HCT116 (cell line): Measurements from ENCODE around the gene YAP1. TPM values are rescaled to one million over a fixed set of nuclear protein-coding genes. Genes with fewer than 3 reads are reported as not detected.

Experiments
- ATAC-seq: fragments of 200-7000 bp; cut with Tn5 transposase; 2 replicates; pipeline ENCODE4 v1.9.1; 2020; ENCODE audit warnings: mild to moderate bottlenecking, moderate library complexity
- BruUV-seq: library from RNA; stranded (reverse); fragments of 400-500 nt; replicated peaks from 2 replicates; lab custom pipeline; 2021; lab: Mats Ljungman, UMichigan
- CTCF ChIA-PET: fragments of 300-600 bp; sonication (Branson Sonifier 250); formaldehyde crosslinking; loops from one replicate; lab custom pipeline; 2021; ENCODE audit warnings: antibody characterized with exemption; lab: Charles Lee
- POLR2A ChIA-PET: fragments of 300-600, 350-600 bp; sonication (Branson Sonifier 250); formaldehyde crosslinking; loops from one replicate; lab custom pipeline; 2021; ENCODE audit warnings: antibody characterized with exemption; lab: Charles Lee
- RAD21 ChIA-PET, 2 experiments: fragments of 300-600 bp; sonication (Branson Sonifier 250); formaldehyde crosslinking; loops; one replicate each; lab custom pipeline; 2023; ENCODE audit warnings: low total read pairs in 2 of 2; ENCODE audit not compliant: uncharacterized antibody in 2 of 2, unreplicated experiment in 2 of 2, low non-redundant PET in 1 of 2; lab: Charles Lee
- DNase-seq: peaks from one replicate; pipeline ENCODE4 v3.0.0-alpha.2; 2010; ENCODE audit warnings: low read depth, low spot score
- H2AFZ ChIP-seq: fragments of 200-600 bp; shearing (Covaris generic), sonication (generic); 2 replicates; pipeline ENCODE4 v1.6.1; 2017; ENCODE audit warnings: low read depth, mixed run types, mixed read lengths, antibody characterized with exemption, low read length; ENCODE audit not compliant: poor library complexity, severe bottlenecking
- H3K27ac ChIP-seq: 2 replicates; pipeline ENCODE4 v1.5.1; 2012; ENCODE audit warnings: low read depth, low read length
- H3K27me3 ChIP-seq: fragments of 200-600 bp; sonication (generic); 2 replicates; pipeline ENCODE4 v1.6.1; 2016; ENCODE audit warnings: mixed run types, low read length, mixed read lengths; ENCODE audit not compliant: insufficient read depth
- H3K36me3 ChIP-seq, 2 experiments: fragments of 200-500 bp in 1 of 2; fragments of 200-600 bp in 1 of 2; sonication (Bioruptor generic) in 1 of 2; sonication (generic) in 1 of 2; 2 replicates each; pipeline versions ENCODE4 v1.5.1 to v1.6.1; 2014 to 2016; ENCODE audit warnings: low read length in 2 of 2, inconsistent platforms in 1 of 2, mixed read lengths in 1 of 2, mixed run types in 1 of 2; ENCODE audit not compliant: insufficient read depth in 2 of 2, control insufficient read depth in 1 of 2
- H3K4me1 ChIP-seq, 2 experiments: fragments of 200-600 bp in 1 of 2; sonication (generic) in 1 of 2; 2 replicates each; pipeline versions ENCODE4 v1.5.1 to v1.6.1; 2012 to 2017; ENCODE audit warnings: low read length in 2 of 2, inconsistent platforms in 1 of 2, mild to moderate bottlenecking in 1 of 2, mixed read lengths in 1 of 2, mixed run types in 1 of 2, moderate library complexity in 1 of 2; ENCODE audit not compliant: insufficient read depth in 2 of 2, control insufficient read depth in 1 of 2
- H3K4me2 ChIP-seq: fragments of 200-600 bp; sonication (generic); 2 replicates; pipeline ENCODE4 v1.6.1; 2017; ENCODE audit warnings: mixed run types, low read length, mixed read lengths
- H3K4me3 ChIP-seq, 2 experiments: fragments of 200-600 bp in 1 of 2; sonication (generic) in 1 of 2; replicated peaks in 1 of 2; 2 replicates each; pipeline ENCODE4 v1.5.1; 2011 to 2016; ENCODE audit warnings: low read length in 2 of 2, control low read depth in 1 of 2, low read depth in 1 of 2, mild to moderate bottlenecking in 1 of 2, mixed read lengths in 1 of 2, mixed run types in 1 of 2
- H3K79me2 ChIP-seq: fragments of 200-600 bp; sonication (generic); 2 replicates; pipeline ENCODE4 v1.6.1; 2017; ENCODE audit warnings: mild to moderate bottlenecking, mixed run types, low read length, moderate library complexity, mixed read lengths; ENCODE audit not compliant: insufficient read depth
- H3K9ac ChIP-seq: fragments of 200-600 bp; sonication (generic); 2 replicates; pipeline ENCODE4 v1.6.1; 2016; ENCODE audit warnings: low read length, mixed read lengths
- H3K9me2 ChIP-seq: fragments of 200-600 bp; sonication (generic), shearing (Covaris generic); 2 replicates; pipeline ENCODE4 v1.6.1; 2017; ENCODE audit warnings: mixed run types, mild to moderate bottlenecking, moderate library complexity; ENCODE audit not compliant: insufficient read depth
- H3K9me3 ChIP-seq, 2 experiments: fragments of 200-500 bp in 1 of 2; fragments of 200-600 bp in 1 of 2; sonication (Bioruptor generic) in 1 of 2; sonication (generic) in 1 of 2; 2 replicates each; pipeline ENCODE4 v1.6.1; 2014 to 2017; ENCODE audit warnings: low read length in 2 of 2, mixed read lengths in 2 of 2, inconsistent platforms in 1 of 2, low read depth in 1 of 2, mild to moderate bottlenecking in 1 of 2, mixed run types in 1 of 2, moderate library complexity in 1 of 2; ENCODE audit not compliant: control insufficient read depth in 1 of 2, insufficient read depth in 1 of 2
- H4K20me1 ChIP-seq: fragments of 200-600 bp; sonication (generic), shearing (Covaris generic); 2 replicates; pipeline ENCODE4 v1.6.1; 2017; ENCODE audit warnings: mixed run types, mild to moderate bottlenecking, moderate library complexity; ENCODE audit not compliant: insufficient read depth
- ATF3 ChIP-seq: IDR thresholded peaks from 2 replicates; pipeline ENCODE4 v1.6.1; 2012
- CBX3 ChIP-seq: IDR thresholded peaks from 2 replicates; pipeline ENCODE4 v1.6.1; 2012; ENCODE audit warnings: low read depth
- EGR1 ChIP-seq: IDR thresholded peaks from 2 replicates; pipeline ENCODE4 v1.6.1; 2012; ENCODE audit warnings: low read depth
- ELF1 ChIP-seq: IDR thresholded peaks from 2 replicates; pipeline ENCODE4 v1.6.1; 2012; ENCODE audit warnings: low read depth, borderline replicate concordance
- EZH2 ChIP-seq: fragments of 200-600 bp; sonication (generic); IDR thresholded peaks from 2 replicates; pipeline ENCODE4 v1.6.1; 2017; ENCODE audit warnings: antibody characterized with exemption, mixed run types
- EZH2phosphoT487 ChIP-seq: fragments of 200-600 bp; IDR thresholded peaks from 2 replicates; pipeline ENCODE4 v1.6.1; 2018; ENCODE audit warnings: antibody characterized with exemption, borderline replicate concordance
- JUND ChIP-seq: IDR thresholded peaks from 2 replicates; pipeline ENCODE4 v1.6.1; 2012
- POLR2A ChIP-seq: IDR thresholded peaks from 2 replicates; pipeline ENCODE4 v1.7.0; 2011; ENCODE audit warnings: borderline replicate concordance; ENCODE audit not compliant: insufficient read depth, insufficient read length; ENCODE audit errors: extremely low read depth
- POLR2AphosphoS5 ChIP-seq: IDR thresholded peaks from 2 replicates; pipeline ENCODE4 v1.6.1; 2011; ENCODE audit warnings: mild to moderate bottlenecking, low read depth, low read length, moderate library complexity
- RAD21 ChIP-seq: IDR thresholded peaks from 2 replicates; pipeline ENCODE4 v1.6.1; 2012; ENCODE audit warnings: low read depth, mild to moderate bottlenecking
- REST ChIP-seq: IDR thresholded peaks from 2 replicates; pipeline ENCODE4 v1.6.1; 2012; ENCODE audit warnings: low read depth
- SIN3A ChIP-seq: IDR thresholded peaks from 2 replicates; pipeline ENCODE4 v1.6.1; 2012; ENCODE audit warnings: low read depth
- SRF ChIP-seq: IDR thresholded peaks from 2 replicates; pipeline ENCODE4 v1.6.1; 2012; ENCODE audit warnings: low read depth
- TCF7L2 ChIP-seq: IDR thresholded peaks from 2 replicates; pipeline ENCODE4 v1.7.0; 2011; ENCODE audit warnings: borderline replicate concordance, inconsistent platforms; ENCODE audit not compliant: insufficient read depth, insufficient read length; ENCODE audit errors: extremely low read depth
- ZBTB33 ChIP-seq: IDR thresholded peaks from 2 replicates; pipeline ENCODE4 v1.6.1; 2011; ENCODE audit warnings: mild to moderate bottlenecking, low read length, moderate library complexity; ENCODE audit not compliant: insufficient replicate concordance; ENCODE audit errors: extremely low read depth
- intact Hi-C: fragments of 100-400 bp; cut with micrococcal nuclease; formaldehyde crosslinking; loops from 2 replicates; pipeline ENCODE4 v1.10.0; 2022
- total RNA-seq: library from RNA; stranded (reverse); gene quantifications from one replicate; pipeline ENCODE4 v1.2.1, GENCODE V29; 2021; ENCODE audit not compliant: unreplicated experiment

YAP1 gene
- total RNA-seq, 1 experiment from 2014 or later = 88.6 TPM

- Histone ChIP-seq H3K9me2 (no peaks in the 10 kb centered on the region), H3K9ac (no peak overlapping the region), H3K27ac (no peak overlapping the region), H3K4me1 (peaks cover 1 to 19% of the 10 kb centered on the region in 2 experiments; a peak in 2 of 4 replicates), H3K4me2 (no peak overlapping the region), H3K27me3 (no peaks in the 10 kb centered on the region), H3K4me3 (no peak overlapping the region), H2AFZ (no peak overlapping the region), H3K9me3 (no peaks in the 10 kb centered on the region), H4K20me1 (peaks cover 14% of the 10 kb centered on the region; the same call in 1 of the 2 replicates), H3K79me2 (peaks cover 99% of the 10 kb centered on the region), H3K36me3 (no peaks in the 10 kb centered on the region)
- no TSS peak for BruUV-seq
- ChIA-PET RAD21 (no interaction called here), POLR2A (no interaction called here), CTCF (no interaction called here)
- intact Hi-C loops = no loop called here
- ATAC-seq (no peak), DNase-seq (no peak)
- no peak for TF ChIP-seq TCF7L2
Measured at GRCh38 chr11:102151784-102152525, 41.7 kb downstream of the YAP1 start.

GRCh38 chr11:102153082-102153481 is 42.8 kb downstream of the YAP1 start:
- Histone ChIP-seq H3K27ac (no peak overlapping the region), H3K36me3 (no peaks in the 10 kb centered on the region), H3K79me2 (peaks cover 99% of the 10 kb centered on the region), H2AFZ (no peak overlapping the region), H3K9ac (no peak overlapping the region), H3K4me1 (peaks cover 11 to 27% of the 10 kb centered on the region in 2 experiments; a peak in 3 of 4 replicates), H3K4me2 (no peak overlapping the region), H3K9me2 (no peaks in the 10 kb centered on the region), H3K9me3 (no peaks in the 10 kb centered on the region), H3K4me3 (no peak overlapping the region), H4K20me1 (peaks cover 13% of the 10 kb centered on the region; the same call in 1 of the 2 replicates), H3K27me3 (no peaks in the 10 kb centered on the region)
- ChIA-PET POLR2A (no interaction called here), CTCF (no interaction called here), RAD21 (no interaction called here)
- DNase-seq (no peak), ATAC-seq (no peak)
- BruUV-seq = no TSS peak
- intact Hi-C loops = no loop called here
- TF ChIP-seq JUND (no peak), EGR1 (no peak), POLR2AphosphoS5 (no peak), SIN3A (no peak), EZH2phosphoT487 (no peak), EZH2 (no peak), ZBTB33 (no peak), CBX3 (no peak), TCF7L2 (no peak), SRF (no peak), RAD21 (no peak), ATF3 (no peak), REST (no peak), POLR2A (no peak), ELF1 (no peak)
